Caco-2 (cell line): ENCODE measurements around the gene ACRBP. TPM values are rescaled to one million over a fixed set of nuclear protein-coding genes. Genes with fewer than 3 reads are reported as not detected.

Experiments used
- BruUV-seq: library from RNA; stranded (reverse); fragments of 400-500 nt; replicated peaks from 2 replicates; lab custom pipeline; 2021; lab: Mats Ljungman, UMichigan
- CTCF ChIA-PET: fragments of 300-600 bp; sonication (Branson Sonifier 250); formaldehyde crosslinking; loops from one replicate; lab custom pipeline; 2022; ENCODE audit warnings: antibody characterized with exemption; lab: Charles Lee
- POLR2A ChIA-PET: fragments of 300-600 bp; sonication (Branson Sonifier 250); formaldehyde crosslinking; loops from one replicate; lab custom pipeline; 2022; ENCODE audit warnings: antibody characterized with exemption; lab: Charles Lee
- DNase-seq, 2 experiments: peaks; one replicate each; pipeline versions ENCODE4 v3.0.0 to v3.0.0-alpha.2; 2020 to 2022
- H3K27me3 ChIP-seq: replicated peaks from 2 replicates; pipeline ENCODE4 v1.6.0; 2011; ENCODE audit warnings: low read length; ENCODE audit not compliant: control insufficient read depth, insufficient read depth
- H3K36me3 ChIP-seq: 2 replicates; pipeline ENCODE4 v1.5.1; 2011; ENCODE audit warnings: low read length; ENCODE audit not compliant: control insufficient read depth, insufficient read depth
- H3K4me1 ChIP-seq: fragments of 250-450 bp; sonication (Bioruptor Pico); 2 replicates; pipeline ENCODE4 v1.5.1; 2020; ENCODE audit warnings: mild to moderate bottlenecking
- H3K4me3 ChIP-seq: 2 replicates; pipeline ENCODE4 v1.5.1; 2011; ENCODE audit warnings: low read depth, mild to moderate bottlenecking, control low read depth, low read length
- H3K9me3 ChIP-seq: fragments of 250-450 bp; sonication (Bioruptor Pico); 2 replicates; pipeline ENCODE4 v1.5.1; 2020; ENCODE audit warnings: mild to moderate bottlenecking, moderate library complexity
- H3K27ac Mint-ChIP-seq: one replicate; pipeline ENCODE4 v1.8.0; 2022; ENCODE audit warnings: mixed read lengths; ENCODE audit not compliant: unreplicated experiment
- H3K27me3 Mint-ChIP-seq: one replicate; pipeline ENCODE4 v1.8.0; 2022; ENCODE audit warnings: mixed read lengths; ENCODE audit not compliant: insufficient read depth, unreplicated experiment
- H3K36me3 Mint-ChIP-seq: one replicate; pipeline ENCODE4 v1.8.0; 2022; ENCODE audit warnings: mild to moderate bottlenecking, mixed read lengths; ENCODE audit not compliant: insufficient read depth, unreplicated experiment
- H3K4me1 Mint-ChIP-seq: one replicate; pipeline ENCODE4 v1.8.0; 2022; ENCODE audit warnings: low read depth, mixed read lengths; ENCODE audit not compliant: unreplicated experiment
- H3K4me3 Mint-ChIP-seq: one replicate; pipeline ENCODE4 v1.8.0; 2022; ENCODE audit warnings: mild to moderate bottlenecking, moderate library complexity, mixed read lengths; ENCODE audit not compliant: unreplicated experiment
- H3K9me3 Mint-ChIP-seq: one replicate; pipeline ENCODE4 v1.8.0; 2022; ENCODE audit warnings: mixed read lengths; ENCODE audit not compliant: unreplicated experiment
- intact Hi-C: fragments of 100-400 bp; cut with micrococcal nuclease; formaldehyde crosslinking; loops from one replicate; pipeline ENCODE4 v1.10.0; 2022; ENCODE audit not compliant: unreplicated experiment
- total RNA-seq: library from RNA; stranded (reverse); gene quantifications from 2 replicates; pipeline ENCODE4 v1.2.3, GENCODE V29; 2022
- TF ChIP-seq, protein P1 (sequence below), 2 experiments: fragments of 200-600 bp in 1 of 2; IDR thresholded peaks; 1 replicate in 1 of 2; 2 replicates in 1 of 2; pipeline versions ENCODE4 v1.5.1 to v1.8.0; 2011 to 2022; ENCODE audit warnings: antibody characterized with exemption in 1 of 2, control low read depth in 1 of 2, inconsistent platforms in 1 of 2, low read depth in 1 of 2, low read length in 1 of 2, mild to moderate bottlenecking in 1 of 2, moderate library complexity in 1 of 2; ENCODE audit not compliant: insufficient read depth in 1 of 2, severe bottlenecking in 1 of 2, unreplicated experiment in 1 of 2

Gene ACRBP
- total RNA-seq, 1 experiment from 2014 or later = 0.73 TPM

DNA sequence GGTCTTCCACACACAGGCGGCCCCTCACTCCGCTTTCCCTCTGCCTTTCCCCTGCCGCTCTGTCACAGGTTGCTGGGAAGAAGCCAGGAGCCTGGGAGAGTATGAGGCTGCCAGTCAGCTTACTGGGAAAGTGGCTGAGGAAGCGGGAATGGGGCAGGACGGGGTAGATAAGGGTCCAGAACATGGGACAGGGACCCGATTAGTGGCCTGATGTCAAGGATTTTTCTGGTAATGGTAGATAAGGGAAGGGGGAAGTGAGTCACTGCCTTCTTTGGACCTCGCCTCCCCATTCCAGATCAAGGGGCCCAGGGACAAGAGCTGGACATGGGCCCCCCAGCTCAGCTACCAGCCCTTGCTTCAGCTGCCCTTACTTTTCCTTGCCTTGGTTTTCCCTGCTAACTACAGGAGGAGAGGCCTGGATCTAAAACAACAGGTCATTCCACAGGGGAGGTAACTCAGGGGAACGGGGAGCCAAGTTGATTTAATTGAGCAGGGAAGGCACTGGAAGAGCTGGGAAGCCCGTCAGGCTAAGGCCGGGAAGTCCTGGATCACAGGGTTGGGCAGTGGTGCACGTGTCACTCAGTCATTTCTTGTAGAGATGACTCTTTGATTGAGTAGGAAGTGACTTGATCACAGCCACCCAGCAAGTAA, 8.0 kb downstream of the ACRBP start:
- no peaks in the 10 kb centered on the region for H3K4me1 ChIP-seq
- H3K9me3 ChIP-seq = peaks cover 10% of the 10 kb centered on the region
- H3K9me3 Mint-ChIP-seq = peaks cover 15% of the 10 kb centered on the region
- H3K36me3 Mint-ChIP-seq = no peaks in the 10 kb centered on the region
- H3K4me3 ChIP-seq = no peak overlapping the region
- peaks cover 17% of the 10 kb centered on the region for H3K27me3 Mint-ChIP-seq
- no peak overlapping the region for H3K27ac Mint-ChIP-seq
- TF ChIP-seq, protein P1, sequence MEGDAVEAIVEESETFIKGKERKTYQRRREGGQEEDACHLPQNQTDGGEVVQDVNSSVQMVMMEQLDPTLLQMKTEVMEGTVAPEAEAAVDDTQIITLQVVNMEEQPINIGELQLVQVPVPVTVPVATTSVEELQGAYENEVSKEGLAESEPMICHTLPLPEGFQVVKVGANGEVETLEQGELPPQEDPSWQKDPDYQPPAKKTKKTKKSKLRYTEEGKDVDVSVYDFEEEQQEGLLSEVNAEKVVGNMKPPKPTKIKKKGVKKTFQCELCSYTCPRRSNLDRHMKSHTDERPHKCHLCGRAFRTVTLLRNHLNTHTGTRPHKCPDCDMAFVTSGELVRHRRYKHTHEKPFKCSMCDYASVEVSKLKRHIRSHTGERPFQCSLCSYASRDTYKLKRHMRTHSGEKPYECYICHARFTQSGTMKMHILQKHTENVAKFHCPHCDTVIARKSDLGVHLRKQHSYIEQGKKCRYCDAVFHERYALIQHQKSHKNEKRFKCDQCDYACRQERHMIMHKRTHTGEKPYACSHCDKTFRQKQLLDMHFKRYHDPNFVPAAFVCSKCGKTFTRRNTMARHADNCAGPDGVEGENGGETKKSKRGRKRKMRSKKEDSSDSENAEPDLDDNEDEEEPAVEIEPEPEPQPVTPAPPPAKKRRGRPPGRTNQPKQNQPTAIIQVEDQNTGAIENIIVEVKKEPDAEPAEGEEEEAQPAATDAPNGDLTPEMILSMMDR (IDR thresholded peaks at IDR 0.05; ENCODE audit: insufficient read depth in 1 of 2, low read depth in 1 of 2, low read length in 1 of 2, severe bottlenecking in 1 of 2, unreplicated experiment in 1 of 2) = no peak
- CTCF ChIA-PET = interaction anchor here (0.6 to 1.4 kb wide), 2 partner anchors 24 to 50 kb away, joined by 5 to 7 read pairs; partner anchors contain the start of gene ZNF384
- BruUV-seq = no TSS peak
- H3K4me3 Mint-ChIP-seq = no peak overlapping the region
- H3K4me1 Mint-ChIP-seq = no peaks in the 10 kb centered on the region
- intact Hi-C loops = no loop called here
- H3K27me3 ChIP-seq = no peaks in the 10 kb centered on the region
- POLR2A ChIA-PET = no interaction called here
- no peak for DNase-seq
- H3K36me3 ChIP-seq = no peaks in the 10 kb centered on the region

DNA sequence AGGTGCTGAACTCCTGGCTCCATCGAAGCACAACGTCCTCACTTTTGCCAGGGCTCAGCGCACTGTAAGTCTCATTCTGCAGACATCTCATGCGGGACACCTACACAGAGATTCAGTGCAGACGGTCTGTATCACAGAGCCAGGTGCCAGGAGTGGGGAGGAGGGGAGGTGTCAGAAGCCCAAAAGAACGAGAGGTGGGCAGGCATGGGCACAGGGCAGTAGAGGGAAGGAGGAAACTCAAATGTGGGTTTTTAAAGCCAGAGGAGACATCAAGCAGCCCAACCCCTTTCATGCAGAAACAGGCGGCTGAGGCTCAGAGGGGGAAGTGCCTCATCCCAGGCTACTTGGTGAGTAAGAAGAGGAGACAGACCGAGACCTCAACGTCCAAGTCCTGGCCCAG, 8.9 kb downstream of the ACRBP start:
- H3K36me3 Mint-ChIP-seq = no peaks in the 10 kb centered on the region
- TF ChIP-seq, protein P1 (IDR thresholded peaks at IDR 0.05; ENCODE audit: insufficient read depth in 1 of 2, low read depth in 1 of 2, low read length in 1 of 2, severe bottlenecking in 1 of 2, unreplicated experiment in 1 of 2) = no peak
- intact Hi-C loops = no loop called here
- DNase-seq = no peak
- no peak overlapping the region for H3K27ac Mint-ChIP-seq
- BruUV-seq = no TSS peak
- peaks cover 9% of the 10 kb centered on the region for H3K9me3 Mint-ChIP-seq
- peaks cover 16% of the 10 kb centered on the region for H3K27me3 Mint-ChIP-seq
- H3K4me3 ChIP-seq = no peak overlapping the region
- no peaks in the 10 kb centered on the region for H3K4me1 Mint-ChIP-seq
- no peak overlapping the region for H3K4me3 Mint-ChIP-seq
- H3K9me3 ChIP-seq = peaks cover 7% of the 10 kb centered on the region
- no peaks in the 10 kb centered on the region for H3K4me1 ChIP-seq
- no peaks in the 10 kb centered on the region for H3K27me3 ChIP-seq
- CTCF ChIA-PET = no interaction called here
- POLR2A ChIA-PET = no interaction called here
- H3K36me3 ChIP-seq = no peaks in the 10 kb centered on the region

DNA sequence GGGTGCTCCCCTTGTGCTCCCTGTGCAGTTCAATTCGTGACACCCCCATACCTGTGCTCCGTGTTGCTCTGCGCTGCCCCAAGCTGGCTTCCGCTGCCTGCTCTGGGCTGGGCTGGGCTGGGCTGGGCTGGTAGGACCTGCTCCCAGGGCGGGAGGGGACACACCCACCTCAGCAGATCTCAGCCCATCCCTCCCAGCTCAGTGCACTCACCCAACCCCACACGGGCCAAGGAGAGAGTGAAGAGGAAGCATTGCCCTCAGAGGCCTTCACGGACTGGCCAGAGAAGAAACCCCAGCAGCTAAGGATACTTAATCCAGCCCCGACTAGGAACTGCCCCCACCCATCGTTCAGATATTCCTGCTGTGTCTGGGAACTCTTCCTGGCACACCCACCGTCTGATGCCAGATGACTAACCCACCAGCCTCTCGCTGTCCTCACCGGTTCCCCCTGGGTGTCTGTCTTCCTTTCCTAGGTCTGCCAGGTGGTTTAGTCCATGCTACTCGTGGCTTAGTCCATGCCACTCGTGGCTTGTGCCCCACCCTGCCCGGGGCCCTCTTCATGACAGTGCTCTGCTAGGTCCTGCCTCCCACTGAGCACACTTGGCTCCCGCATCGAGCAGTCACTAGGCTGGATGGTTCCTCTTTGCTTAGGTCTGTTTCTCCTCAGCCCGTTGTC, 11.2 kb downstream of the ACRBP start, which contains the start of gene LPAR5:
Gene LPAR5, minus strand, starts transcription at position 104 of the 676 bp plus-strand sequence. CDS start 14,711 bp downstream, outside the sequence.
- H3K4me1 ChIP-seq = peaks cover 10% of the 10 kb centered on the region
- Mint-ChIP-seq H3K4me3 (no peak within 1 kb of the TSS), H3K9me3 (no peaks in the 10 kb centered on the region), H3K36me3 (no peaks in the 10 kb centered on the region), H3K4me1 (peaks cover 12% of the 10 kb centered on the region), H3K27ac (no peak within 1 kb of the TSS), H3K27me3 (peaks cover 5% of the 10 kb centered on the region)
- no peaks in the 10 kb centered on the region for H3K36me3 ChIP-seq
- DNase-seq = no peak
- intact Hi-C loops = no loop called here
- ChIA-PET CTCF (interaction anchor here (1.0 kb wide), 1 partner anchor 54 kb away, joined by 3 read pairs; the partner anchor contains the start of gene ZNF384), POLR2A (interaction anchor here (1.2 kb wide), 1 partner anchor 53 kb away, joined by 3 read pairs; no protein-coding TSS in a partner anchor)
- BruUV-seq = no TSS peak
- no peaks in the 10 kb centered on the region for H3K9me3 ChIP-seq
- H3K4me3 ChIP-seq = no peak within 1 kb of the TSS
- no peaks in the 10 kb centered on the region for H3K27me3 ChIP-seq
- TF ChIP-seq, protein P1 (IDR thresholded peaks at IDR 0.05; ENCODE audit: insufficient read depth in 1 of 2, low read depth in 1 of 2, low read length in 1 of 2, severe bottlenecking in 1 of 2, unreplicated experiment in 1 of 2) = no peak
